Body of pancreas (tissue), 4 donors: ENCODE results near the gene GRHL3. TPM values are rescaled to one million over a fixed set of nuclear protein-coding genes. Genes with fewer than 3 reads are reported as not detected.

Experiments used
- ATAC-seq: fragments of 150-250 bp; one replicate; pipeline ENCODE4 v1.9.1; 2016
- DNase-seq, 4 donors: peaks; one replicate each; pipeline ENCODE4 v3.0.0-alpha.2; 2019
- H3K27ac ChIP-seq, 4 donors: fragments of 200-600 bp; sonication (generic); 1 replicate in 3 of 4; 2 replicates in 1 of 4; pipeline versions ENCODE4 v1.5.1 to v1.6.1; 2016 to 2019; ENCODE audit warnings: mild to moderate bottlenecking in 1 of 4, mixed read lengths in 1 of 4, moderate library complexity in 1 of 4
- H3K27me3 ChIP-seq, 2 donors: fragments of 200-600 bp; sonication (generic); one replicate each; pipeline ENCODE4 v1.6.0; 2016; ENCODE audit warnings: mild to moderate bottlenecking in 1 of 2
- H3K36me3 ChIP-seq, 2 donors: fragments of 200-600 bp; sonication (generic); replicated peaks in 1 of 2; 2 replicates each; pipeline ENCODE4 v1.5.1; 2016; ENCODE audit warnings: low read depth in 2 of 2; ENCODE audit not compliant: insufficient read depth in 1 of 2
- H3K4me1 ChIP-seq: fragments of 200-600 bp; sonication (generic); one replicate; pipeline ENCODE4 v1.6.0; 2016
- H3K4me3 ChIP-seq, 2 donors: fragments of 200-600 bp; sonication (generic); 1 replicate in 1 of 2; 2 replicates in 1 of 2; pipeline ENCODE4 v1.5.1; 2016 to 2019
- H3K9me3 ChIP-seq, 3 donors: fragments of 200-600 bp; sonication (generic); 1 replicate in 2 of 3; 2 replicates in 1 of 3; pipeline ENCODE4 v1.5.1; 2016
- CTCF ChIP-seq, 7 experiments: fragments of 450-650 bp in 4 of 7; fragments of 200-600 bp in 3 of 7; sonication (generic) in 3 of 7; IDR thresholded peaks; one replicate each; pipeline ENCODE4 v1.5.1; 2016 to 2019; ENCODE audit warnings: antibody characterized with exemption in 7 of 7
- POLR2A ChIP-seq, 3 donors: fragments of 450-650 bp; IDR thresholded peaks; one replicate each; pipeline ENCODE4 v1.6.1; 2016; ENCODE audit warnings: antibody characterized with exemption in 3 of 3, mild to moderate bottlenecking in 2 of 3
- WGBS, 2 donors: methylation state at CpG; one replicate each; pipeline ENCODE4 v1.1.5; 2017; 5-methylcytosine and 5-hydroxymethylcytosine counted together
- intact Hi-C: fragments of 100-400 bp; cut with DNase I; formaldehyde crosslinking; loops from one replicate; pipeline ENCODE4 v1.15.1; 2023
- total RNA-seq, 2 donors: library from RNA; depleted of rRNA; stranded (reverse); fragments of >200 nt; gene quantifications; one replicate each; pipeline ENCODE4 v1.1.0, GENCODE V29; 2016

Gene GRHL3
- total RNA-seq, 2 donors from 2014 or later, result not detected

GRCh38 chr1:24303600-24303999, 15.6 kb upstream of the GRHL3 start:
- intact Hi-C loops, result no loop called here
- H3K4me3 ChIP-seq, result no peak overlapping the region
- H3K4me1 ChIP-seq, result no peaks in the 10 kb centered on the region
- ATAC-seq, result no peak
- H3K36me3 ChIP-seq, result no peaks in the 10 kb centered on the region
- WGBS, 2 donors, result 86 to 89% methylated on average over 4 of the region's 4 CpGs
- H3K9me3 ChIP-seq, result no peaks in the 10 kb centered on the region
- TF ChIP-seq CTCF (IDR thresholded peaks at IDR 0.05), result no peak
- no peak for TF ChIP-seq POLR2A (IDR thresholded peaks at IDR 0.05)
- no peak overlapping the region for H3K27ac ChIP-seq
- no peaks in the 10 kb centered on the region for H3K27me3 ChIP-seq
- DNase-seq, result no peak

GRCh38 chr1:24304763-24305162, 14.4 kb upstream of the GRHL3 start:
- no peaks in the 10 kb centered on the region for H3K27me3 ChIP-seq
- H3K4me1 ChIP-seq, result no peaks in the 10 kb centered on the region
- ATAC-seq, result no peak
- TF ChIP-seq POLR2A (IDR thresholded peaks at IDR 0.05), result no peak
- TF ChIP-seq CTCF (IDR thresholded peaks at IDR 0.05), result no peak
- 58 to 75% methylated on average over 3 of the region's 3 CpGs for WGBS, 2 donors
- H3K36me3 ChIP-seq, result no peaks in the 10 kb centered on the region
- DNase-seq, result no peak
- intact Hi-C loops, result no loop called here
- no peaks in the 10 kb centered on the region for H3K9me3 ChIP-seq
- H3K4me3 ChIP-seq, result no peak overlapping the region
- no peak overlapping the region for H3K27ac ChIP-seq

- intact Hi-C loops, result no loop called here
- Histone ChIP-seq H3K9me3 (no peaks in the 10 kb centered on the region), H3K4me3 (no peak overlapping the region), H3K27ac (no peak overlapping the region), H3K36me3 (no peaks in the 10 kb centered on the region), H3K4me1 (no peaks in the 10 kb centered on the region), H3K27me3 (no peaks in the 10 kb centered on the region)
- 59 to 78% methylated on average over 7 of the region's 7 CpGs for WGBS, 2 donors
- no peak for DNase-seq
- no peak for ATAC-seq
- TF ChIP-seq CTCF (IDR thresholded peaks at IDR 0.05) (no peak), POLR2A (IDR thresholded peaks at IDR 0.05) (no peak)
Measured at GRCh38 chr1:24308365-24309015, 10.7 kb upstream of the GRHL3 start.

GRCh38 chr1:24309762-24310485, 9.2 kb upstream of the GRHL3 start:
- ATAC-seq, result no peak
- no peak for TF ChIP-seq CTCF (IDR thresholded peaks at IDR 0.05)
- no peak for TF ChIP-seq POLR2A (IDR thresholded peaks at IDR 0.05)
- 75 to 82% methylated on average over 4 of the region's 4 CpGs for WGBS, 2 donors

More at GRCh38 chr1:24309762-24310485, 9.2 kb upstream of the GRHL3 start:
- H3K4me1 ChIP-seq, result no peaks in the 10 kb centered on the region
- no peak for DNase-seq
- no peaks in the 10 kb centered on the region for H3K27me3 ChIP-seq
- no peak overlapping the region for H3K4me3 ChIP-seq
- H3K36me3 ChIP-seq, result no peaks in the 10 kb centered on the region
- H3K9me3 ChIP-seq, result no peaks in the 10 kb centered on the region
- H3K27ac ChIP-seq, result no peak overlapping the region
- intact Hi-C loops, result no loop called here
